Neural progenitor cell (in vitro differentiated cells): ENCODE data around the gene MEIS1. TPM values are rescaled to one million over a fixed set of nuclear protein-coding genes. Genes with fewer than 3 reads are reported as not detected.

Source experiments
- DNase-seq: peaks from one replicate; pipeline ENCODE4 v3.0.0-alpha.2; 2016; ENCODE audit warnings: low spot score
- H2AFZ ChIP-seq: fragments of 200-600 bp; sonication (generic); replicated peaks from 2 replicates; pipeline ENCODE4 v1.6.1; 2016; ENCODE audit warnings: antibody characterized with exemption
- H3F3A ChIP-seq: fragments of 200-600 bp; sonication (generic); 2 replicates; pipeline ENCODE4 v1.6.1; 2016; ENCODE audit warnings: antibody characterized with exemption, low read depth
- H3K27ac ChIP-seq: fragments of 200-600 bp; sonication (generic); 2 replicates; pipeline ENCODE4 v1.5.1; 2016; ENCODE audit warnings: mild to moderate bottlenecking
- H3K27me3 ChIP-seq: fragments of 200-600 bp; sonication (generic); 2 replicates; pipeline ENCODE4 v1.6.1; 2016; ENCODE audit warnings: mild to moderate bottlenecking, moderate library complexity
- H3K36me3 ChIP-seq: fragments of 200-600 bp; sonication (generic); 2 replicates; pipeline ENCODE4 v1.5.1; 2016
- H3K4me1 ChIP-seq: fragments of 200-600 bp; sonication (generic); 2 replicates; pipeline ENCODE4 v1.6.1; 2016; ENCODE audit warnings: mixed run types
- H3K4me2 ChIP-seq: fragments of 200-600 bp; sonication (generic); 2 replicates; pipeline ENCODE4 v1.6.1; 2016
- H3K4me3 ChIP-seq: fragments of 200-600 bp; sonication (generic); 2 replicates; pipeline ENCODE4 v1.5.1; 2016
- H3K79me2 ChIP-seq: fragments of 200-600 bp; sonication (generic); 2 replicates; pipeline ENCODE4 v1.6.1; 2016; ENCODE audit warnings: low read depth
- H3K9ac ChIP-seq: fragments of 200-600 bp; sonication (generic); 2 replicates; pipeline ENCODE4 v1.6.1; 2016
- H3K9me3 ChIP-seq: fragments of 200-600 bp; sonication (generic); 2 replicates; pipeline ENCODE4 v1.5.1; 2016; ENCODE audit warnings: low read depth
- H4K20me1 ChIP-seq: fragments of 200-600 bp; sonication (generic); 2 replicates; pipeline ENCODE4 v1.6.1; 2016; ENCODE audit warnings: low read depth
- H3K27ac Mint-ChIP-seq: 3 replicates; pipeline ENCODE4 v1.8.0; 2021; ENCODE audit warnings: mixed read lengths
- H3K27me3 Mint-ChIP-seq: 2 replicates; pipeline ENCODE4 v1.8.0; 2022; ENCODE audit warnings: low read depth, mild to moderate bottlenecking, inconsistent platforms, moderate library complexity, mixed read lengths; ENCODE audit not compliant: insufficient read depth
- H3K36me3 Mint-ChIP-seq: 3 replicates; pipeline ENCODE4 v1.8.0; 2021; ENCODE audit warnings: mixed read lengths
- H3K4me1 Mint-ChIP-seq: 3 replicates; pipeline ENCODE4 v1.8.0; 2021; ENCODE audit warnings: mixed read lengths
- H3K4me3 Mint-ChIP-seq: 3 replicates; pipeline ENCODE4 v1.8.0; 2021; ENCODE audit warnings: mild to moderate bottlenecking, moderate library complexity, mixed read lengths
- H3K9me3 Mint-ChIP-seq: 3 replicates; pipeline ENCODE4 v1.8.0; 2020; ENCODE audit warnings: mixed read lengths
- CTCF ChIP-seq: fragments of 200-600 bp; sonication (generic); IDR thresholded peaks from 2 replicates; pipeline ENCODE4 v1.5.1; 2017; ENCODE audit warnings: antibody characterized with exemption, mild to moderate bottlenecking
- EZH2 ChIP-seq: fragments of 200-600 bp; sonication (generic); IDR thresholded peaks from 2 replicates; pipeline ENCODE4 v1.6.1; 2017; ENCODE audit warnings: antibody characterized with exemption, mild to moderate bottlenecking, moderate library complexity
- EZH2phosphoT487 ChIP-seq: fragments of 200-600 bp; sonication (generic); IDR thresholded peaks from 2 replicates; pipeline ENCODE4 v1.6.1; 2017; ENCODE audit warnings: antibody characterized with exemption
- total RNA-seq: library from RNA; depleted of rRNA; stranded (reverse); fragments of >200 nt; gene quantifications from 2 replicates; pipeline ENCODE4 v1.2.3, GENCODE V29; 2015; ENCODE audit warnings: low replicate concordance

The MEIS1 gene
- total RNA-seq, 1 donor from 2014 or later: 14.7 TPM

- H3K36me3 Mint-ChIP-seq: peaks cover 13% of the 10 kb centered on the region
- no peak for DNase-seq
- TF ChIP-seq CTCF (no peak), EZH2 (no peak), EZH2phosphoT487 (no peak)
- no peaks in the 10 kb centered on the region for H4K20me1 ChIP-seq
- no peak overlapping the region for H3K27ac ChIP-seq
- no peaks in the 10 kb centered on the region for H3K36me3 ChIP-seq
- H2AFZ ChIP-seq: no peak overlapping the region
- no peaks in the 10 kb centered on the region for H3K9me3 Mint-ChIP-seq
- H3K4me3 ChIP-seq: no peak overlapping the region
- peak overlapping the region; percentile 1 for H3K4me2 ChIP-seq
- no peaks in the 10 kb centered on the region for H3K9me3 ChIP-seq
- no peak overlapping the region for H3K9ac ChIP-seq
- H3K27me3 Mint-ChIP-seq: peaks cover 4% of the 10 kb centered on the region
- H3K4me1 Mint-ChIP-seq: peaks cover 39% of the 10 kb centered on the region
- H3K79me2 ChIP-seq: no peaks in the 10 kb centered on the region
- peak overlapping the region; percentile 72 for H3K27ac Mint-ChIP-seq
- H3K27me3 ChIP-seq: no peaks in the 10 kb centered on the region
- H3K4me3 Mint-ChIP-seq: peak overlapping the region; percentile 13
- H3F3A ChIP-seq: no peaks in the 10 kb centered on the region
- H3K4me1 ChIP-seq: peaks cover 23% of the 10 kb centered on the region
Observed at GRCh38 chr2:66526180-66526579, 91.3 kb downstream of the MEIS1 start.

GRCh38 chr2:66528974-66529724, 94.2 kb downstream of the MEIS1 start:
- Histone ChIP-seq H3K36me3 (no peaks in the 10 kb centered on the region), H3K4me3 (no peak overlapping the region), H3K27ac (no peak overlapping the region), H3K4me2 (no peak overlapping the region), H4K20me1 (no peaks in the 10 kb centered on the region), H3K4me1 (peaks cover 18% of the 10 kb centered on the region), H3F3A (no peaks in the 10 kb centered on the region), H2AFZ (no peak overlapping the region), H3K9ac (no peak overlapping the region), H3K27me3 (no peaks in the 10 kb centered on the region), H3K79me2 (no peaks in the 10 kb centered on the region), H3K9me3 (no peaks in the 10 kb centered on the region)
- Mint-ChIP-seq H3K4me3 (no peak overlapping the region), H3K9me3 (no peaks in the 10 kb centered on the region), H3K4me1 (peaks cover 21% of the 10 kb centered on the region), H3K36me3 (peaks cover 13% of the 10 kb centered on the region), H3K27me3 (peaks cover 2% of the 10 kb centered on the region), H3K27ac (no peak overlapping the region)
- no peak for DNase-seq
- TF ChIP-seq CTCF (no peak), EZH2phosphoT487 (no peak), EZH2 (no peak)

- peaks cover 21% of the 10 kb centered on the region for H3K4me1 Mint-ChIP-seq
Observed at GRCh38 chr2:66530651-66531050, 95.7 kb downstream of the MEIS1 start.

More at GRCh38 chr2:66530651-66531050, 95.7 kb downstream of the MEIS1 start:
- no peak overlapping the region for H3K27ac ChIP-seq
- H3K36me3 ChIP-seq: no peaks in the 10 kb centered on the region
- H3K27me3 Mint-ChIP-seq: peaks cover 2% of the 10 kb centered on the region
- no peak overlapping the region for H3K4me3 Mint-ChIP-seq
- no peaks in the 10 kb centered on the region for H3K79me2 ChIP-seq
- H3K9me3 ChIP-seq: no peaks in the 10 kb centered on the region
- no peak overlapping the region for H3K4me3 ChIP-seq
- H3K9ac ChIP-seq: no peak overlapping the region
- no peak overlapping the region for H3K4me2 ChIP-seq
- no peaks in the 10 kb centered on the region for H3F3A ChIP-seq
- H3K9me3 Mint-ChIP-seq: no peaks in the 10 kb centered on the region
- H3K4me1 ChIP-seq: peaks cover 19% of the 10 kb centered on the region
- TF ChIP-seq CTCF: no peak
- TF ChIP-seq EZH2phosphoT487: no peak
- no peak overlapping the region for H3K27ac Mint-ChIP-seq
- H3K36me3 Mint-ChIP-seq: peaks cover 13% of the 10 kb centered on the region
- no peak overlapping the region for H2AFZ ChIP-seq
- H3K27me3 ChIP-seq: no peaks in the 10 kb centered on the region
- H4K20me1 ChIP-seq: no peaks in the 10 kb centered on the region
- no peak for DNase-seq
